Stimulated activated naive CD8-positive, alpha-beta T cell treated with anti-CD3 and anti-CD28 coated beads, Interleukin-15, amount 100 ng/mL, for 72 hours (primary cell): Measurements from ENCODE around the gene COX10.
"Not testable (repeated sequence)": the region's sequence is repeated elsewhere in the genome, so short reads cannot be mapped to it uniquely, and the experiment has no call there.

Source experiments
- ATAC-seq: fragments of 150-1000 bp; cut with Tn5 transposase; 2 replicates; pipeline ENCODE4 v1.10.0; 2021; ENCODE audit warnings: mild to moderate bottlenecking, moderate library complexity
- DNase-seq, 2 donors: peaks; one replicate each; pipeline ENCODE4 v3.0.0; 2021 to 2022
- H3K27ac Mint-ChIP-seq, 2 donors: one replicate each; pipeline ENCODE4 v1.8.0; 2022; ENCODE audit warnings: mild to moderate bottlenecking in 2 of 2, mixed read lengths in 2 of 2, moderate library complexity in 2 of 2
- H3K27me3 Mint-ChIP-seq: one replicate; pipeline ENCODE4 v1.8.0; 2022; ENCODE audit warnings: mixed read lengths
- H3K4me1 Mint-ChIP-seq: one replicate; pipeline ENCODE4 v1.8.0; 2022; ENCODE audit warnings: mild to moderate bottlenecking, mixed read lengths
- H3K4me3 Mint-ChIP-seq, 2 donors: one replicate each; pipeline ENCODE4 v1.8.0; 2022; ENCODE audit warnings: mild to moderate bottlenecking in 2 of 2, mixed read lengths in 2 of 2, moderate library complexity in 1 of 2
- H3K9me3 Mint-ChIP-seq, 2 donors: one replicate each; pipeline ENCODE4 v1.8.0; 2022; ENCODE audit warnings: mixed read lengths in 2 of 2

Gene COX10

DNA sequence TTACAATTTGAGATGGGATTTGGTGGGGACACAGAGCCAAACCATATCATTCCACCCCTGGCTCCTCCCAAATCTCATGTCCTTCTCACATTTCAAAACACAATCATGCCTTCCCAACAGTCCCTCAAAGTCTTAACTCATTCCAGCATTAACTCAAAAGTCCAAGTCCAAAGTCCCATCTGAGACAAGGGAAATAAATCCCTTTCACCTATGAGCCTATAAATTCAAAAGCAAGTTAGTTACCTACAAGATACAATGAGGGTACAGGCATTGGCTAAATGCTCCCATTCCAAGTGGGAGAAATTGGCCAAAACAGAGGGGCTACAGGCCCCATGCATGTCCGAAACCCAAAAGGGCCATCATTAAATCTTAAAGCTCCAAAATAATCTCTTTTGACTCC lies 98.5 kb downstream of the COX10 start:
- H3K4me3 Mint-ChIP-seq, H3K27ac Mint-ChIP-seq, ATAC-seq, H3K27me3 Mint-ChIP-seq, DNase-seq, H3K4me1 Mint-ChIP-seq: not testable (repeated sequence)
- peaks cover 14 to 28% of the 10 kb centered on the region in 2 donors for H3K9me3 Mint-ChIP-seq

DNA sequence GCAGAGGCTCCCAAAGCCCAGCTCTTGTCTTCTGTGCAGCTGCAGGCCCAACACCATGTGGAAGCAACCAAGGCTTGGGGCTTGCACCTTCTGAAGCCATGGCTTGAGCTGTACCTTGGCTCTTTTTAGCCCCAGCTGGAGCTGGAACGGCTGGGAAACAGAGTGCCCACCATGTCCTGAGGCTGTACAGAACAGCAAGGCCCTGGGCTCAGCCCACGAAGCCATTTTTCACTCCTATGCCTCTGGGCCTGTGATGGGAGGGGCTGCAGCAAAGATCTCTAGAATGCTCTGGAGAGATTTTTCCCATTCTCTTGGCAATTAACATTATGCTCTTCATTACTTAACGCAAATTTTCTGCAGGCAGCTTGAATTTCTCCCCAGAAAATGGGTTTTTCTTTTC lies 99.3 kb downstream of the COX10 start:
- Mint-ChIP-seq H3K4me1 (peaks cover 5% of the 10 kb centered on the region), H3K27ac (no peak overlapping the region), H3K27me3 (no peaks in the 10 kb centered on the region), H3K9me3 (peaks cover 14 to 28% of the 10 kb centered on the region in 2 donors), H3K4me3 (no peak overlapping the region)
- DNase-seq, result no peak
- ATAC-seq, result no peak

DNA sequence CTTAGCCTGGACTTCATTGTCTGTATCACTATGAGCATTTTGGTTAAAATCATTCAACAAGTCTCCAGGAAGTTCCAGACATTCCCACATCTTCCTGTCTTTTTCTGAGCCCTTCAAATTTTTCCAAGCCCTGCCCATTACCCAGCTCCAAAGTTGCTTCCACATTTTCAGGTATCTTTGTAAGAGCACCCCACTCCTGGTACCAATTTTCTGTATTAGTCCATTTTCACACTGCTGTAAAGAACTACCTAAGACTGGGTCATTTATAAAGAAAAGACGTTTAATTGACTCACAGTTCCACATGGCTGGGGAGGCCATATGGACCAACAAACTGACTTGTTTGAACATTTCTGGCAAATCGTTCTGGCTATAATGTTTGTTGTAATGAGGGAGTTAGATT lies 100.0 kb downstream of the COX10 start:
- no peak overlapping the region for H3K27ac Mint-ChIP-seq
- DNase-seq, result no peak
- no peak overlapping the region for H3K4me3 Mint-ChIP-seq
- peaks cover 14 to 28% of the 10 kb centered on the region in 2 donors for H3K9me3 Mint-ChIP-seq
- peaks cover 5% of the 10 kb centered on the region for H3K4me1 Mint-ChIP-seq
- no peaks in the 10 kb centered on the region for H3K27me3 Mint-ChIP-seq
- no peak for ATAC-seq

DNA sequence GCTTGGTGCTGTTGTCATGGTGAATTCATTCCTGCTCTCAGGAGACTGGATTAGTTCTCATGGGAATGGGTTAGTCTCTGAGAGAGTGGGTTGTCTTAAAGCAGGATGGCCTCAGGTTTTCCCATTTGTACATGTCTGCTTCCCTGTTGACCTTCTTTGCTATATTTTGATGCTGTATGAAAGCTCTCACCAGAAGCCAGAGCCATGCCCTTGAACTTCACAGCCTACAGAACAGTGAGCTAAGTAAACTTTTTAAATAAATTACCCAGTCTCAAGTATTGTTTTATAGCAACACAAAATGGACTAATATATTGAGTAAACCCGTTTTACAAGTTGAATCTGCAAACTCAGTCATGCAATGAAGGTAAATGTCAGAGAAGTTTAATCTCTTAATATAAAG lies 100.6 kb downstream of the COX10 start:
- no peak overlapping the region for H3K27ac Mint-ChIP-seq
- H3K4me1 Mint-ChIP-seq, result peaks cover 5% of the 10 kb centered on the region
- H3K4me3 Mint-ChIP-seq, result no peak overlapping the region
- no peaks in the 10 kb centered on the region for H3K27me3 Mint-ChIP-seq
- peaks cover 14 to 28% of the 10 kb centered on the region in 2 donors for H3K9me3 Mint-ChIP-seq
- no peak for DNase-seq
- ATAC-seq, result no peak

DNA sequence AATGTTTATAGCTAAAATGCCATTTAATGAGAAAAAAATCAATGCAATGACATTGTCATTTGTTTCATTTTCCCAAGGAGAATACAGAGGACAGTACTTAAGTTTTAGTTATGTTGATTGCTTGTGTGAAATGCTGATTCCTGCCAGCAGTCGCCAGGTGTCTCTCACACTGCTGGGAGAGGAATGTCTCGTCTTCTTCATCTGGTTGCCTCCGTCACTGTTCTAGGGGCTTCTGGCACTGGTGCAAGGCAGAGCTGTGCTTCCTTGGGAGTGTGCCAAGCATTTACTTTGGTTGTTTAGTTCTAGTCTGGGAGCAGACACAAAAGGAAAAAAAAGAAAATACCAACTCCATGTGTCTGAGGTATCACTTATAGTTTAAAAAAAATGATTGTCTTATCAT lies 107.7 kb downstream of the COX10 start:
- DNase-seq, H3K9me3 Mint-ChIP-seq, H3K4me3 Mint-ChIP-seq, ATAC-seq, H3K4me1 Mint-ChIP-seq, H3K27ac Mint-ChIP-seq, H3K27me3 Mint-ChIP-seq: not testable (repeated sequence)

DNA sequence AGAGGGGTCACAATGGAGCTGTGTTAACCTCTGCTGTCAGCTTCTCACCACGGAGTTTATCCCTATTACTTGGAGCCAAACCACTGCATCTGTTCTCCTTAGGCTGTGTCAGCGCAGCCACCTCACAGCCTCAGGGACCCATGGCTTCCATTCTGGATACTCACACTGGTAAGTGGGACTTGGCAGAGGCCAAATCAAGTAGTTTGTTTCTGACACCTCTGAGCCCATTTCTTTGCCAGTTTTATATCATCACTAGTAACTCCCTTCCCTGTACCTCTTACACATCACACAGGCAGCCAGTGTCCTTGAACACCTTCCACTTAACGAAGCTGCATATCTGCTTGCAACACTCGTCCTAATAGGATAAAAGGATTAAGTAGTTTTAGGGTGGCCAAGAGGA lies 108.5 kb downstream of the COX10 start:
- H3K4me1 Mint-ChIP-seq, H3K27me3 Mint-ChIP-seq, H3K9me3 Mint-ChIP-seq, H3K27ac Mint-ChIP-seq, H3K4me3 Mint-ChIP-seq, ATAC-seq, DNase-seq: not testable (repeated sequence)

DNA sequence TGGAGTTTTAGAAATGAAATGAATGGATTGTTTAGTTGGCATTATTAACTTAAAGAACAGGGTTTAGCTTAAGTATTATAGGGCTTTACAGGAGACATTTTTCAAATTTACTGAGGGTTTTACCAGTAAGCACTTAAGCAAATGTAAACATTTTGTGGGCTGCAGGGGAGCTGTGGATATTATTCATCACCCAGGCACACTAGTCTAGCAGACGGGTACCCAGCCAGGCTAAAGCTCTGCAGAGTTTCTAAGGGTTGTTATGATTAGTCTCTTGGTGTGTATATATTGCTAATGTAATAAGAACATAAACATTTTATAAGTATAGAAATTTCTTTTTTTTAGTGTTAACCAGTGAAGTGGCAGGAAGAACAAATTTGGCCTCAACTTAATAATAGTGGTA lies 110.6 kb downstream of the COX10 start:
- H3K4me1 Mint-ChIP-seq, DNase-seq, H3K9me3 Mint-ChIP-seq, H3K27ac Mint-ChIP-seq, H3K27me3 Mint-ChIP-seq, H3K4me3 Mint-ChIP-seq, ATAC-seq: not testable (repeated sequence)

DNA sequence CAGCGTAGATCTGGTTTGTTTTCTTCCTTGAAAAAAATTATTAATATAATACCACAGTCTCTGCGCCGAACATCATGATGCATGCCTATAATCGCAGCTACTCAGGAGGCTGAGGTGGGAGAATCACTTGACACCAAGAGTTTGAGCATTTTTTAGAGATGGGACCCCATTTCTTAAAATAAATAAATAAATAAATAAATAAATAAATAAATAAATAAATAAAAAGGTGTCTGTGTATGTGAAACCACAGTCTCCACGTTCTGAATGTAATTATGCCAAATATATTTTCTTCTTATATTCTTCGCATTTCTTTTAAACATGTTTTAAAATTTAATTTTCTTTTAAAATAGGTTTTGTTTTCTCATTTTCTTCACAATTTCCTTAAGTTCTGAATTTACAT lies 112.8 kb downstream of the COX10 start:
- DNase-seq, H3K4me1 Mint-ChIP-seq, H3K4me3 Mint-ChIP-seq, H3K27ac Mint-ChIP-seq, H3K27me3 Mint-ChIP-seq, ATAC-seq, H3K9me3 Mint-ChIP-seq: not testable (repeated sequence)

DNA sequence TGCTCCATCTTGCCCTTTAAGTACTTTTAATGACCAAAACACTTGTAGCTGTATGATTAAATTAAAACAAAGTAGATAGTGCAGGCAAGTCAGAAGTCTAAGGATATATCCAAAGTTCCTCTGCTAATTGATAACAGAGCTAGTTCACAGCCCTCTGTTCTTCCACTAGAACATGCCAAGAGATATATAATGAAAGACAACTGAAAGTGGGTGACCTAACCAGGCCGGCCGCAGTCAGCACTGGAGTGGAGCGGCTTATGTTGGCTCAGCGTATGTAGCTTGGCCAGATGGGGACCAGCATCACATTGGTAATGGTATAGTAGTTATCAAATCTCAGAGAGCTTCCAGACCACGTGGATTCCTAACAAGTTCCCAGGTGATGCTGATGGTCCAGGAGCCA lies 115.2 kb downstream of the COX10 start:
- H3K27me3 Mint-ChIP-seq, H3K27ac Mint-ChIP-seq: not testable (repeated sequence)

DNA sequence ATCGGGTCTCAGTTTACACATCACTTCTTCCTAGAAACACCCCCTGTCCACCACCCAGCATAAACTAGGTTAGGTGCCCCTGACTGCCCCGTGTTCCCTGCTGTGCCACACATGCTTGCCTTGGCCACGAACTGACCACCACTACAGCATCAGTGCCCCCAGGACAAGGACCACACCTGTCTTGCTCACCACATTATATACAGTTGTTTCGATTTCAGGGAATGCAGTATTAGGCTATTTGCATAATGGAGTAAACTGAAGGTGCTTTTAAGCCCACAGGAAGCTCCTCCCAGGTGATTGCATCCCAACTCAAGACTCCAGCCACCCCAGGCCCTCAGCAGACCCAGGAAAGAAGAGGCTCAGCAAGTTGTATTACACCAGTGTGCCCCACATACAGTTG lies 117.1 kb downstream of the COX10 start:
- DNase-seq, H3K27ac Mint-ChIP-seq, ATAC-seq, H3K4me3 Mint-ChIP-seq, H3K9me3 Mint-ChIP-seq, H3K27me3 Mint-ChIP-seq: not testable (repeated sequence)
- H3K4me1 Mint-ChIP-seq, result peaks cover 28% of the 10 kb centered on the region

More for the DNA sequence above, 115.2 kb downstream of the COX10 start:
- H3K4me1 Mint-ChIP-seq, result peaks cover 13% of the 10 kb centered on the region
- DNase-seq, ATAC-seq, H3K9me3 Mint-ChIP-seq, H3K4me3 Mint-ChIP-seq: not testable (repeated sequence)

DNA sequence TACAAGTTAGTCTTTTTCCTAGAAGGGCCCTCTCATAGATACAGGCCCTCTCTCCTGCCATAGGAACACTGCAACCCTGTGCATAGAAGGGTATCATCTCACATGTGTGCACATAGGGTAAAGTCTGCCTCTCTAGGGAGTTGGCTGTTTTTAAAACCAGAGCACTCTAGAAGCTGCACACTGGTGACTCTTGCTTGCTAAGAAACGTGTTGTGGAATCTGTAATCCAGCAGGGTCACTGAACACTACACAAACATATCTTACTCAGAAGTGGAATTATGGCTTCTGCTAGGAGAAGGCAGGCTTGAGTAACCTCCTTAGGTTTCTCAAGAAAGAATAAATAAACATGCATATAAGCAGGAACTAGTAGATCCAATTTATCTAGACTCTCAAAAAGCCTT lies 121.5 kb downstream of the COX10 start:
- H3K27me3 Mint-ChIP-seq, ATAC-seq, H3K9me3 Mint-ChIP-seq, DNase-seq, H3K4me3 Mint-ChIP-seq, H3K27ac Mint-ChIP-seq: not testable (repeated sequence)
- peaks cover 62% of the 10 kb centered on the region for H3K4me1 Mint-ChIP-seq

DNA sequence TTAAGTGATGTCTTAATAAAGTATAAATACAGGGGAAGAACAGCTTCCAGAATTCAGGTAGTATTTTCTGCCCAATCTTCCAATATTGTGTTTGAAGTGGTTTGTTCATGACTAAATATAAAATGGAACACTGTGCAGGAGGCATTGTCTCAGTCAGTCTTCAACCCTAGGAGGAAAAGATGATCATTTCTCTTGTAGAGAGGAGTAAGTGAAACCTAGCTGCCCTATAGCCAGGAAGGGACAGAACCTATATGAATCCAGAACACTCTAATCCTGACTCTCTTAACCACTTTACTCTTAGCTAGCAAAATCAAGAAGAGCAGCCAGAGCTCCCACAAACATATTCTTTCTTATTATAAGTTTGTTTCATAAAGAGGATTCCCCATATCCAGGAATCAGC lies 122.2 kb downstream of the COX10 start:
- H3K27ac Mint-ChIP-seq, H3K4me3 Mint-ChIP-seq, ATAC-seq, DNase-seq, H3K27me3 Mint-ChIP-seq, H3K9me3 Mint-ChIP-seq: not testable (repeated sequence)
- H3K4me1 Mint-ChIP-seq, result peaks cover 63% of the 10 kb centered on the region

DNA sequence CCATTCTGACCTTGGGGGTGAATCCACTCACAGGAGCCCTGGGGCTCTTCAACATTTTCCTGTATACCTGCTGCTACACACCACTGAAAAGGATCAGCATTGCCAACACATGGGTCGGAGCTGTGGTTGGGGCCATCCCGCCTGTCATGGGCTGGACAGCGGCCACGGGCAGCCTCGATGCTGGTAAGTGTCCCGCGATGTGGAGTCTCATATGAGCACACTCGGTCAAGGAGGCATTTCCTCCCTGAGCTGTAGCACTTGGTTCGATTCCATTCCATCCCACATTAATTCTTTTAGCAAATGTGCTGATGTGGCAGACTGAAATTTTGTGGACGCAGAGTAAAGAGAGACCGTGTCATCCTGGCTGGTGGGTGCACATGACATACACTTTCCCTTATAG lies 122.7 kb downstream of the COX10 start:
- H3K9me3 Mint-ChIP-seq, DNase-seq, H3K27me3 Mint-ChIP-seq, ATAC-seq: not testable (repeated sequence)
- H3K27ac Mint-ChIP-seq, result peak overlapping the region in 1 of 2 donors; percentile 11
- peaks cover 66% of the 10 kb centered on the region for H3K4me1 Mint-ChIP-seq
- H3K4me3 Mint-ChIP-seq, result peak overlapping the region; percentile 40 to 59

DNA sequence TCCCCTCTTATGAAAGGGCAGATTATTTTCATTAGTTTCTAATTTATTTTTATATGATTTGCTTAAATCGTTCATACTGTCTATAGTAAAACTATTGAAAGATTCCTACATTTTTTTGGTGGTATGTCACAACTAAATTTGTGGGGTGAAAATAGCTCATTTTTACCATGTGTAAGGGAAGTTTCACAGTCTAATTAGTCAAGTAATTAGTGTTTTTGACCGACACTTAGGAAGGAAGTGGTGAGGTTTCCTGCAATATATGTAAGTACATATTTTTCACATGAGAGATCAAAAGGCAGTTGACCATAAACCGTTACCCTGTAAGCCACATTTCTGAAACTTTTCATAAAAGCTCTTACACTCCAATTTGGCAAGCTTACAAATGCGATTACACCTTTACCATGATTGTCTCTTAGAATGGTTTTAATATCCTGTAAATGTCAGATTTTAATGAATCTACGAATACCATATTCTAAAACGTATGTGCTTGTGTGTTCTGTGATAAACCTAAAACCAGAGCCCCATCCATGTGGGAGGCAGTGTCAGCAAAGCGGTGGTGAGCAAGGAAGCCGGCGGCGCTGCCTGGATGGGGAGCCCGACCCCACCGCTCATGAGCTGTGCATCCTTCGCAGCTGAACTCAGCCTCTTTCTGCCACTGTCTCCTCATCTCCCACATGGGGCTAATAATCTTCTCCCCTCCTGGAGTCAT lies 123.5 kb downstream of the COX10 start:
- DNase-seq, result peak in 1 of 2 donors; percentile 49
- H3K27ac Mint-ChIP-seq, result peak overlapping the region in 1 of 2 donors; percentile 90
- H3K4me3 Mint-ChIP-seq, result peak overlapping the region; percentile 66 to 68
- not testable (repeated sequence) for H3K9me3 Mint-ChIP-seq, H3K27me3 Mint-ChIP-seq
- peak; percentile 74 for ATAC-seq
- peaks cover 73% of the 10 kb centered on the region for H3K4me1 Mint-ChIP-seq

DNA sequence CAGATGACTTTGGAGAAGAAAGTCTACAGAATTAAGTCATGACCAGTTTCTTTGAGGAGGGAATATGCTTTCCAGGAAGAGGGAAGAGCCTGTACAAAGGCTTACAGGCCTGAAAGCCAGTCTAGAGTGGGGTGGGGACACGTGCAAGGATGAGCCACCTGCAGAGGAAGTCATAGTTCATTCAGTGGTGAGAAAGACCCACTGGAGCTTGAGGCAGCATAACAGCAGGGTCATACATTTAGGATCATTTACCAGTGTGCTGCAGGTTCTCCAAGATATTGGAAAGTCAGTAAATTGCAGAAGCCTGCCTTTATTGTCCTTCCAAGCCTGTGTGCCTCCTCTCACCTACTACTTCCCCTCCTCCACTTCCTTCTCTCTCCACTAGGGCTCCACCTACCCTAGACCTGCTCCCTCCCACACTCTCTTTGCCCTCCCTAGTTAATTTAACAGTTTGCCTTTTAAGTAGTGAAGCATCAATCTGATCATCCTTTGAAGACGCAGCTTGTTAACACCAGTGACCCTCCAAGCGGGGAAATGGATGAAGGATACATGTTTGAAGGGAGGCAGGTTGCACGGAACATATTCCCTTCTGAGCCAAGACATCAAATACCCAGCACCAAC lies 127.2 kb downstream of the COX10 start:
- H3K27me3 Mint-ChIP-seq, result no peaks in the 10 kb centered on the region
- ATAC-seq, result peak; percentile 41
- peaks cover 91% of the 10 kb centered on the region for H3K4me1 Mint-ChIP-seq
- peak overlapping the region; percentile 63 to 70 for H3K4me3 Mint-ChIP-seq
- no peaks in the 10 kb centered on the region for H3K9me3 Mint-ChIP-seq
- H3K27ac Mint-ChIP-seq, result peak overlapping the region; percentile 78 to 98
- DNase-seq, result no peak

DNA sequence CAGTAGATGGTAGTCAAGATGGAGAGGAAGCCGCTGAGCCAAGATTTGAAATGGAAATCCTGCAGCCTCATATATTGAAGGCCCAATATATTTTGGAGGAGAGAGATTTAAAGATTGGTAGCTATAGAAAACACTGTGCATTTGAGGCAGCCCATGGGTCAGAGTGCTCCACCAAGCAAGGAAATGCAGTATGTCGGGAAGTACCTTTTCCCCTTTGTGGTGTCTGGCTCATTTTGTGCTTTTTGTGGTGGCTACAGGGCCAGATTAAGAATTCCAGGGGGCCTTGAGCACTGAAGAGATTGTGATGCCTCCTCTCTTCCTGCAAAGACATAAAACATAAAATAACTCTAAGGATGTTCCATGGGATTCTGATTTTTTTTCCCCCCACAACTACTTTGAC lies 127.8 kb downstream of the COX10 start:
- ATAC-seq (no peak), DNase-seq (no peak)
- Mint-ChIP-seq H3K27ac (peak overlapping the region; percentile 78 to 83), H3K4me1 (peaks cover 91% of the 10 kb centered on the region), H3K27me3 (no peaks in the 10 kb centered on the region), H3K4me3 (peak overlapping the region; percentile 63 to 70), H3K9me3 (no peaks in the 10 kb centered on the region)
